GM13977 (cell line): Measurements from ENCODE around the gene FSTL3.

Experiments
- DNase-seq: peaks from one replicate; pipeline ENCODE4 v3.0.0; 2012; ENCODE audit warnings: low spot score
- CTCF ChIP-seq: IDR thresholded peaks from 2 replicates; pipeline ENCODE4 v1.5.1; 2012; ENCODE audit warnings: mild to moderate bottlenecking, control low read depth; ENCODE audit not compliant: insufficient read depth; ENCODE audit errors: extremely low read depth, missing control alignments
- in situ Hi-C: fragments of 300-500 bp; cut with MboI; formaldehyde crosslinking; loops from one replicate; pipeline ENCODE4 v1.12.0; 2022; ENCODE audit warnings: low sequenced_read_pairs, low pct_unique_long_range_greater_than_20kb, mixed read lengths, inconsistent platforms; ENCODE audit not compliant: unreplicated experiment

Gene FSTL3

GRCh38 chr19:709196-709964 lies 33.2 kb downstream of the FSTL3 start:
- no peak for DNase-seq
- in situ Hi-C loops, result no loop called here
- TF ChIP-seq CTCF, result no peak

GRCh38 chr19:709965-710571 lies 33.9 kb downstream of the FSTL3 start:
- in situ Hi-C loops, result no loop called here
- no peak for DNase-seq
- no peak for TF ChIP-seq CTCF

- TF ChIP-seq CTCF, result no peak
- DNase-seq, result no peak
- in situ Hi-C loops, result no loop called here
These were observed 34.6 kb downstream of the FSTL3 start for GRCh38 chr19:710767-711166.

GRCh38 chr19:711254-711653 lies 35.1 kb downstream of the FSTL3 start:
- in situ Hi-C loops, result no loop called here
- DNase-seq, result no peak
- TF ChIP-seq CTCF, result no peak

- DNase-seq, result no peak
- in situ Hi-C loops, result no loop called here
- no peak for TF ChIP-seq CTCF
These were observed 39.2 kb downstream of the FSTL3 start for GRCh38 chr19:715347-715746.

- in situ Hi-C loops, result no loop called here
- no peak for DNase-seq
- TF ChIP-seq CTCF, result no peak
These were observed 42.2 kb downstream of the FSTL3 start for GRCh38 chr19:718251-718951.
